ENCODE data around the gene LGR6. TPM values are rescaled to one million over a fixed set of nuclear protein-coding genes. Genes with fewer than 3 reads are reported as not detected.
A peak's percentile ranks its signal among the peaks of the same experiment; 100 is the strongest.

Gene LGR6
- total RNA-seq, 4 donors from 2014 or later: 0.15 TPM; not detected in 3

- Histone ChIP-seq H3K4me3 (no peak overlapping the region), H3K27me3 (no peaks in the 10 kb centered on the region), H3K27ac (peak overlapping the region in 1 of 4 donors; percentile 54), H3K4me1 (peaks cover 2 to 18% of the 10 kb centered on the region in 2 donors), H3K36me3 (no peaks in the 10 kb centered on the region), H3K9me3 (no peaks in the 10 kb centered on the region)
- intact Hi-C loops (cut with DNase I; ENCODE audit: low total_unique reads): no loop called here
- ATAC-seq: peak; percentile 67 to 80
- no peak for TF ChIP-seq CTCF (IDR thresholded peaks at IDR 0.05 in 4 of 5, conservative IDR thresholded peaks at IDR 0.05 in 1 of 5)
- no peak for TF ChIP-seq POLR2A (IDR thresholded peaks at IDR 0.05)
- in situ Hi-C loops (cut with MboI; ENCODE audit: low sequenced_read_pairs in 4 of 4): no loop called here
- peak; percentile 33 to 66 for DNase-seq
Measured at GRCh38 chr1:202291961-202292712, 98.5 kb downstream of the LGR6 start.

- no peak for DNase-seq
- Histone ChIP-seq H3K36me3 (no peaks in the 10 kb centered on the region), H3K27me3 (no peaks in the 10 kb centered on the region), H3K4me3 (no peak overlapping the region), H3K27ac (peak overlapping the region in 1 of 4 donors; percentile 54), H3K4me1 (peaks cover 0 to 14% of the 10 kb centered on the region in 2 donors), H3K9me3 (no peaks in the 10 kb centered on the region)
- intact Hi-C loops (cut with DNase I; ENCODE audit: low total_unique reads) (no loop called here), in situ Hi-C loops (cut with MboI; ENCODE audit: low sequenced_read_pairs in 4 of 4) (no loop called here)
- ATAC-seq: no peak
- TF ChIP-seq CTCF (IDR thresholded peaks at IDR 0.05 in 4 of 5, conservative IDR thresholded peaks at IDR 0.05 in 1 of 5) (no peak), POLR2A (IDR thresholded peaks at IDR 0.05) (no peak)
Measured at GRCh38 chr1:202292773-202293172, 99.2 kb downstream of the LGR6 start.

- Histone ChIP-seq H3K4me1 (peaks cover 0 to 10% of the 10 kb centered on the region in 2 donors), H3K4me3 (no peak overlapping the region), H3K27ac (no peak overlapping the region), H3K27me3 (no peaks in the 10 kb centered on the region), H3K36me3 (no peaks in the 10 kb centered on the region), H3K9me3 (no peaks in the 10 kb centered on the region)
- in situ Hi-C loops (cut with MboI; ENCODE audit: low sequenced_read_pairs in 4 of 4) (no loop called here), intact Hi-C loops (cut with DNase I; ENCODE audit: low total_unique reads) (no loop called here)
- DNase-seq: no peak
- TF ChIP-seq CTCF (IDR thresholded peaks at IDR 0.05 in 4 of 5, conservative IDR thresholded peaks at IDR 0.05 in 1 of 5) (no peak), POLR2A (IDR thresholded peaks at IDR 0.05) (no peak)
- ATAC-seq: no peak
Measured at GRCh38 chr1:202293569-202293968, 100.0 kb downstream of the LGR6 start.

- Histone ChIP-seq H3K27ac (no peak overlapping the region), H3K4me3 (no peak overlapping the region), H3K9me3 (no peaks in the 10 kb centered on the region), H3K4me1 (peaks cover 0 to 7% of the 10 kb centered on the region in 2 donors), H3K27me3 (no peaks in the 10 kb centered on the region), H3K36me3 (no peaks in the 10 kb centered on the region)
- no peak for DNase-seq
- TF ChIP-seq CTCF (IDR thresholded peaks at IDR 0.05 in 4 of 5, conservative IDR thresholded peaks at IDR 0.05 in 1 of 5) (no peak), POLR2A (IDR thresholded peaks at IDR 0.05) (no peak)
- intact Hi-C loops (cut with DNase I; ENCODE audit: low total_unique reads): no loop called here
- no peak for ATAC-seq
- in situ Hi-C loops (cut with MboI; ENCODE audit: low sequenced_read_pairs in 4 of 4): loop anchor here in 1 of 4 donors (25.0 kb wide), 1 partner anchor 410 kb away; the partner anchor contains the start of gene SYT2
Measured at GRCh38 chr1:202302166-202302565, 108.6 kb downstream of the LGR6 start.
